ENCODE results near the gene TPBG. TPM values are rescaled to one million over a fixed set of nuclear protein-coding genes. Genes with fewer than 3 reads are reported as not detected.

TPBG gene
- total and polyA plus RNA-seq, 3 experiments from 2014 or later: 2.0 TPM; not detected in 2

GRCh38 chr6:82353848-82354247 is 9.8 kb upstream of the TPBG start:
- no peaks in the 10 kb centered on the region for H3K4me1 ChIP-seq (ENCODE audit: insufficient read depth, low read length)
- Mint-ChIP-seq H3K27me3 (peaks cover 0 to 18% of the 10 kb centered on the region in 2 donors), H3K36me3 (no peaks in the 10 kb centered on the region), H3K9me3 (no peaks in the 10 kb centered on the region), H3K4me3 (no peak overlapping the region), H3K4me1 (no peaks in the 10 kb centered on the region), H3K27ac (no peak overlapping the region)
- H3K9me3 ChIP-seq (ENCODE audit: low read length): no peaks in the 10 kb centered on the region
- ChIA-PET CTCF (no interaction called here), POLR2A (no interaction called here)
- no peak for DNase-seq
- H3K27me3 ChIP-seq (ENCODE audit: insufficient read depth, low read length, poor library complexity, severe bottlenecking): no peaks in the 10 kb centered on the region
- no peak overlapping the region for H3K27ac ChIP-seq (ENCODE audit: low read depth, low read length)
- H3K36me3 ChIP-seq (ENCODE audit: insufficient read depth, low read length): no peaks in the 10 kb centered on the region
- H3K4me3 ChIP-seq (ENCODE audit: low read length): no peak overlapping the region

- no peak overlapping the region for H3K27ac ChIP-seq (ENCODE audit: low read depth, low read length)
- H3K9me3 ChIP-seq (ENCODE audit: low read length): no peaks in the 10 kb centered on the region
- CTCF ChIA-PET: no interaction called here
- no peak overlapping the region for H3K4me3 ChIP-seq (ENCODE audit: low read length)
- H3K36me3 ChIP-seq (ENCODE audit: insufficient read depth, low read length): no peaks in the 10 kb centered on the region
- Mint-ChIP-seq H3K36me3 (no peaks in the 10 kb centered on the region), H3K9me3 (no peaks in the 10 kb centered on the region), H3K4me1 (peaks cover 13 to 28% (median 16%) of the 10 kb centered on the region in 3 donors), H3K4me3 (no peak overlapping the region), H3K27ac (no peak overlapping the region), H3K27me3 (peaks cover 24 to 45% of the 10 kb centered on the region in 2 donors)
- peaks cover 3% of the 10 kb centered on the region for H3K4me1 ChIP-seq (ENCODE audit: insufficient read depth, low read length)
- H3K27me3 ChIP-seq (ENCODE audit: insufficient read depth, low read length, poor library complexity, severe bottlenecking): peaks cover 16% of the 10 kb centered on the region
- POLR2A ChIA-PET: no interaction called here
- no peak for DNase-seq
Observed at GRCh38 chr6:82360552-82360951, 3.1 kb upstream of the TPBG start.

GRCh38 chr6:82361631-82362030 is 2.0 kb upstream of the TPBG start:
- DNase-seq: no peak
- H3K27me3 ChIP-seq (ENCODE audit: insufficient read depth, low read length, poor library complexity, severe bottlenecking): peaks cover 20% of the 10 kb centered on the region
- H3K27ac ChIP-seq (ENCODE audit: low read depth, low read length): no peak overlapping the region
- ChIA-PET CTCF (no interaction called here), POLR2A (no interaction called here)
- Mint-ChIP-seq H3K27me3 (peaks cover 32 to 55% of the 10 kb centered on the region in 2 donors), H3K4me1 (peaks cover 16 to 33% (median 21%) of the 10 kb centered on the region in 3 donors), H3K4me3 (peak overlapping the region in 2 of 7 donors; percentile 24 to 26), H3K27ac (no peak overlapping the region), H3K9me3 (no peaks in the 10 kb centered on the region), H3K36me3 (no peaks in the 10 kb centered on the region)
- H3K4me3 ChIP-seq (ENCODE audit: low read length): no peak overlapping the region
- peaks cover 5% of the 10 kb centered on the region for H3K4me1 ChIP-seq (ENCODE audit: insufficient read depth, low read length)
- H3K36me3 ChIP-seq (ENCODE audit: insufficient read depth, low read length): no peaks in the 10 kb centered on the region
- H3K9me3 ChIP-seq (ENCODE audit: low read length): no peaks in the 10 kb centered on the region

- H3K27ac Mint-ChIP-seq: no peak overlapping the region
- H3K27me3 Mint-ChIP-seq: peaks cover 32 to 55% of the 10 kb centered on the region in 2 donors
- Histone ChIP-seq H3K27ac (ENCODE audit: low read depth, low read length) (no peak overlapping the region), H3K36me3 (ENCODE audit: insufficient read depth, low read length) (no peaks in the 10 kb centered on the region), H3K4me1 (ENCODE audit: insufficient read depth, low read length) (peaks cover 5% of the 10 kb centered on the region), H3K4me3 (ENCODE audit: low read length) (no peak overlapping the region), H3K9me3 (ENCODE audit: low read length) (no peaks in the 10 kb centered on the region), H3K27me3 (ENCODE audit: insufficient read depth, low read length, poor library complexity, severe bottlenecking) (peaks cover 20% of the 10 kb centered on the region)
- POLR2A ChIA-PET: interaction anchor here (0.5 kb wide), 1 partner anchor 166 kb away, joined by 3 read pairs; no protein-coding TSS in a partner anchor
- peaks cover 16 to 33% (median 21%) of the 10 kb centered on the region in 3 donors for H3K4me1 Mint-ChIP-seq
- H3K36me3 Mint-ChIP-seq: no peaks in the 10 kb centered on the region
- no peak for DNase-seq
- H3K4me3 Mint-ChIP-seq: peak overlapping the region in 5 of 7 donors; percentile 26 to 90 (median 83)
- H3K9me3 Mint-ChIP-seq: no peaks in the 10 kb centered on the region
- CTCF ChIA-PET: no interaction called here
Observed at GRCh38 chr6:82362144-82362543, 1.5 kb upstream of the TPBG start.

GRCh38 chr6:82362878-82363427 is 664 bp upstream of the TPBG start:
- Histone ChIP-seq H3K4me3 (ENCODE audit: low read length) (no peak overlapping the region), H3K27me3 (ENCODE audit: insufficient read depth, low read length, poor library complexity, severe bottlenecking) (peaks cover 20% of the 10 kb centered on the region), H3K9me3 (ENCODE audit: low read length) (no peaks in the 10 kb centered on the region), H3K36me3 (ENCODE audit: insufficient read depth, low read length) (no peaks in the 10 kb centered on the region), H3K27ac (ENCODE audit: low read depth, low read length) (no peak overlapping the region), H3K4me1 (ENCODE audit: insufficient read depth, low read length) (peaks cover 5% of the 10 kb centered on the region)
- H3K9me3 Mint-ChIP-seq: no peaks in the 10 kb centered on the region
- CTCF ChIA-PET: interaction anchor here (0.5 kb wide), 1 partner anchor 529 kb away, joined by 3 read pairs; no protein-coding TSS in a partner anchor
- peaks cover 32 to 53% of the 10 kb centered on the region in 2 donors for H3K27me3 Mint-ChIP-seq
- H3K27ac Mint-ChIP-seq: peak overlapping the region in 1 of 8 donors; percentile 18
- H3K36me3 Mint-ChIP-seq: no peaks in the 10 kb centered on the region
- peaks cover 16 to 33% (median 21%) of the 10 kb centered on the region in 3 donors for H3K4me1 Mint-ChIP-seq
- no peak for DNase-seq
- POLR2A ChIA-PET: interaction anchor here (0.5 kb wide), 1 partner anchor 167 kb away, joined by 3 read pairs; no protein-coding TSS in a partner anchor
- peak overlapping the region; percentile 79 to 90 (median 86) for H3K4me3 Mint-ChIP-seq

GRCh38 chr6:82364087-82365015 is 734 bp downstream of the TPBG start:
- peak overlapping the region; percentile 41 for H3K4me3 ChIP-seq (ENCODE audit: low read length)

GRCh38 chr6:82365016-82365795 is 1.6 kb downstream of the TPBG start:
- peak overlapping the region; percentile 41 for H3K4me3 ChIP-seq (ENCODE audit: low read length)
- H3K9me3 ChIP-seq (ENCODE audit: low read length): no peaks in the 10 kb centered on the region
- H3K9me3 Mint-ChIP-seq: no peaks in the 10 kb centered on the region
- H3K27me3 ChIP-seq (ENCODE audit: insufficient read depth, low read length, poor library complexity, severe bottlenecking): peaks cover 20% of the 10 kb centered on the region
- POLR2A ChIA-PET: no interaction called here
- H3K27me3 Mint-ChIP-seq: peaks cover 32 to 53% of the 10 kb centered on the region in 2 donors
- no peak overlapping the region for H3K27ac ChIP-seq (ENCODE audit: low read depth, low read length)
- peak overlapping the region; percentile 74 to 90 (median 83) for H3K4me3 Mint-ChIP-seq
- H3K4me1 Mint-ChIP-seq: peaks cover 16 to 33% (median 21%) of the 10 kb centered on the region in 3 donors
- H3K36me3 Mint-ChIP-seq: no peaks in the 10 kb centered on the region
- H3K36me3 ChIP-seq (ENCODE audit: insufficient read depth, low read length): no peaks in the 10 kb centered on the region
- CTCF ChIA-PET: no interaction called here
- peak overlapping the region in 1 of 8 donors; percentile 74 for H3K27ac Mint-ChIP-seq
- DNase-seq: peak in 2 of 5 donors; percentile 5 to 8
- peaks cover 5% of the 10 kb centered on the region for H3K4me1 ChIP-seq (ENCODE audit: insufficient read depth, low read length)

More at GRCh38 chr6:82364087-82365015, 734 bp downstream of the TPBG start:
- peaks cover 32 to 56% of the 10 kb centered on the region in 2 donors for H3K27me3 Mint-ChIP-seq
- POLR2A ChIA-PET: no interaction called here
- H3K4me1 ChIP-seq (ENCODE audit: insufficient read depth, low read length): peaks cover 5% of the 10 kb centered on the region
- H3K4me3 Mint-ChIP-seq: peak overlapping the region; percentile 79 to 90 (median 86)
- H3K36me3 Mint-ChIP-seq: no peaks in the 10 kb centered on the region
- H3K9me3 Mint-ChIP-seq: no peaks in the 10 kb centered on the region
- no peak for DNase-seq
- H3K27ac ChIP-seq (ENCODE audit: low read depth, low read length): no peak overlapping the region
- CTCF ChIA-PET: no interaction called here
- H3K9me3 ChIP-seq (ENCODE audit: low read length): no peaks in the 10 kb centered on the region
- H3K36me3 ChIP-seq (ENCODE audit: insufficient read depth, low read length): no peaks in the 10 kb centered on the region
- peak overlapping the region in 4 of 8 donors; percentile 2 to 68 (median 54) for H3K27ac Mint-ChIP-seq
- H3K27me3 ChIP-seq (ENCODE audit: insufficient read depth, low read length, poor library complexity, severe bottlenecking): peaks cover 20% of the 10 kb centered on the region
- H3K4me1 Mint-ChIP-seq: peaks cover 16 to 33% (median 21%) of the 10 kb centered on the region in 3 donors

Data from CD8-positive, alpha-beta memory T cell (primary cell).